ENCODE data around the gene SPEM2.

The SPEM2 gene

DNA sequence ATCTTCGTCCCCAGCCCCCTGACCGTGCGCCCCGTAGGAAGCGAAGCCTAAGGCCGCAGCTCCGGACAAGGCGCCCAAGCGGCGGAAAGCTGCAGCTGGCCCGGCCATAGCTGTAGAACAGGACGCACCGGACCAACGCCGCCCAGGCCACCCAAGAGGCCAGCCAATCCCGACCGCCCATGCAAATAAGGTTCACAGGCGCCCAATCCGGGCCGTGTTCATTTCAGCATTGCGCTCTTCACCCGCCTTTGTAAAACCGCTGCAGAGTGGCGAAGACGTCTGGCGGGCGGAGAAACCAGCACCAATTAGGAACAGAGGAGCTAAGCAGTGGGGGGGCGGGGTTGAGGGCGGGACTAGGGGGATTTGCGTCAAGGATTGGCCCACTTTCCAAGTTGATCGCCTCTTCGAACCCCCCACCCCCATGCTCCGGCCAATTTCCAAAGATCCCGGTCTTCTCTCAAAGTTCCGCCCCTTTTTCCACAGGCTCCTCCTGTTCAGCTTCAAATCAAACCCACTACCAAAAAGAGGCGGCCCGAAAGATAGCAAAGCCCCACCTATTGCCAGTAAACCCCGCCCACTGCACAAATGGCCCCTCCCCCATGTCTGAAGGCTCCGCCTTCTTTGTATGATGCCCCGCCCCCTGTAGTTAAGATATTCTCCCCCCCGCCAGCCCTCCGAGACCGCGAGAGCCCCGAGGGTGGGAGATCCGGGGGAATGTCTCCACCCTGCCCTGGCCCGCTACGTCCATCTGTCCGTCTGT, 21.3 kb upstream of the SPEM2 start, which contains the start of gene TMEM256:
TMEM256 (minus strand) TSS at position 121 of the 760 bp plus-strand sequence; CDS start at position 108, 13 bp downstream.
- DNase-seq (ENCODE audit: low spot score), result peak; percentile 98

DNA sequence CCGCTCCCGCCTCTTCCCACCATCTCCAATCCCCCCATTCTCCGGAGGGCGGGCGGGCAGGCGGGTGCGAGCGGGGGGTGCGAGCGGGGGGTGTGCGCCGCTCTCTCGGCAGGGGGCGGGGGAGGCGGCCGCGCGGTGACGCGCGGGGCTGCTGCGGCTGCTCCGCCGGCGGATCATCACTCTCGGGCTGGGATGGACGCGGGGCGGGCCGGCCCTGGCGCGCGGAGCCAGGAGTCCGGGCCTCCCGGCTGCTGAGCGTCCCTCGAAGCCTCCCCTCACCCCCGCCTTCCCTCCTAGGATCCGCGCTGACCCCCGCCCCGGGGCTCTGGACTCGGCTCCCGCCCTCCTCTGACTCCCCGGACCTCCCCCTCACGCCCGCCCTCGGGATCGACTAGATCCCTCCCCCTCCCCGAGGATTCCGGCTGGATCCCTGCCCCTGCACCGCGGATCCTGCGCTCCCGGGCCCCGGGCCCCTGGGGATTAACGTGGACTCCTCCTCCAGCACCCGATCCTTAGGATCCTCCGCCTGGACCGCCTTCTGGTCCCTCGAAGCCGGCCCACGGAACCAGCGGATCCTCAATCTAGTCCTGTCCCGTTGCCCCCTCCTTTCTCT, 20.6 kb upstream of the SPEM2 start:
- no peak for DNase-seq (ENCODE audit: low spot score)

DNA sequence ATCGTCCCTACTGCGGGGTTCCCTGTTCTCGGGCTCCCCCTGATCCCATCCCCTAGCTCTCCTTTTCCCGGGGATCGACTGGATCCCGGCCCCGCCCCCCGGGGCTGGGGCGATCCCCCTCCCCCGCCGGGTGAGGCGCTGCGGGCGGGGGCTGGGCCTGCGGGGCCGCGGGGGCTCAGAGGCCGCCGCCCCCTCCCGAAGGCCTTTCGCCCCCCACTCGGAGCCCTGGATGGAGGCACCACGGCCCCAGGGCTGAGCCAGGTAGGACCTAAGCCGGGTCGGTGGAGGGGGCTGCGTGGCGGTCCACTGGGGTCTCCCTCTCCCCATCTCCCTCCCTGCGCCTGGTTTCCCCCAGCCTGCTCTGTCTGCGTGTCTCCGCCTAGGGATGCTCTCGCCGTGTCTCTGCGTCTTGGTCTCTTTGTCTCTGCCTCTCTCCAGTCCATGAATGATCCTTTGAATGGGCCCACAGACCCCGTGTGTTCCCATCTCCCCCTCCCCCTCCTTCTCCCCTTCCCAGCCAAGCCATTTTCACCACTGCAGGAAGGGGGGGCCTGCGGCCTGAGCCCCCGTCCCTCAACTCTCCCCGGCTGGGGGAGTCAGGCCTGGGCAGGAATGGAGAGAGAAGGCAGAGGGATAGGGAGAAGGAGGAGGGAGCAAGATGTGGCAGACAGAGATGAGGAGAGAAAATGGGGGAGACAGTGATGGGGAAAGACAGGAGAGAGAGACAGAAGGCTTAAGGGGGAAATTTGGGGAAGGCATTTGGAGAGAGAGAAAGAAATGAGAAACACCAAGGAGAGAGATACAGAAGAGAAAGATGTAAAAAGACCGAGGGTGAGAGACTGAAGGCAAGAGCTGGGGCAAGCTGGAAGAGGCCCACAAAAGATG, 19.8 kb upstream of the SPEM2 start:
- DNase-seq (ENCODE audit: low spot score), result no peak

DNA sequence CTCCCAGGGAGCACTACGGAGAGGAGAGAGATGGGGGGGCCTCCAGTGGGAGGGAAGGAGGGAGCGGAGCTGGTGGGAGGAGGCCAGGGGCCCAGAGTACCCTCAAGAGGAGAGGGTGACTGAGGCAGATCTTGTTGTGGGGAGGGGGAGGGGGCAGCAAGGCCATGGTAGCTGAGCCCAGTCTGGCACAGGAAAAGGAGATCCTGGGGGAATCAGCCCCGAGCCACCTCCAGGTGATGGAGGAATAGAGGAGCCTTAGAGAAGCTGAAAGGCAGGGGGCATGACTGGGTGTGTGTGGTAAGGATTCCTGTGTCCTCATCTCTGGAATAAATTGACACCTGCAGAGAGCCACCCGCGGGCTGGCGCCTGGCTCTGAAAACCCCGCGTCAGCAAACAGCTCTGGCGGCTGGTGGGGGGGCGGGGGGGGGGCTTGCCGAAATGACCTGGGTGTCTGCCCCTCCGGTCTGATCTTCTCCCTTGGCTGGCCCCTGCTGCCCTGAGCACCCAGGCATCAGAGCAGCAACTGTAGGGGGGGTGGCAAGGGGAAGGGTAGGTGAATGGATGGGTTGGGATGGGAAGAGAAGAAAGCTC, 19.1 kb upstream of the SPEM2 start:
- no peak for DNase-seq (ENCODE audit: low spot score)

DNA sequence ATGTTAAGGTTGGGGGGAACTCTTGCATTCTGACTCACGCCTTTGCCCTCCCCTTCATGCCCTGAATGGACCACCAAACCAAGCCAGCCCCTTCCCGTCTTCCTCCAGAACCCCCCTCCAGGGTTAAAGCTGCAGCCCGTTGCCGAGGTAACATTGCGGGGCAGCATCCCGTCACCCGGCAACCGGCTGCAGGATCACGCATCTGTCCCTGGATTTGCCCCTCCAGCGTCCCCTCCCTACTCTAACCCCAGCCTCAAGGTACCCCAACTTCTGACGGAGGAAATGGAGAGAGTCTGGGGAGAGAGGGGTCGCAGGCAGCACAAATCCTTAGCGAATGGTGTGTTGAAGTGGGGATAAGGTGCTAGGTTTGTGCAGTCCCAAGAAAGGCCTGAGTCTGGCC, 18.3 kb upstream of the SPEM2 start:
- no peak for DNase-seq (ENCODE audit: low spot score)

DNA sequence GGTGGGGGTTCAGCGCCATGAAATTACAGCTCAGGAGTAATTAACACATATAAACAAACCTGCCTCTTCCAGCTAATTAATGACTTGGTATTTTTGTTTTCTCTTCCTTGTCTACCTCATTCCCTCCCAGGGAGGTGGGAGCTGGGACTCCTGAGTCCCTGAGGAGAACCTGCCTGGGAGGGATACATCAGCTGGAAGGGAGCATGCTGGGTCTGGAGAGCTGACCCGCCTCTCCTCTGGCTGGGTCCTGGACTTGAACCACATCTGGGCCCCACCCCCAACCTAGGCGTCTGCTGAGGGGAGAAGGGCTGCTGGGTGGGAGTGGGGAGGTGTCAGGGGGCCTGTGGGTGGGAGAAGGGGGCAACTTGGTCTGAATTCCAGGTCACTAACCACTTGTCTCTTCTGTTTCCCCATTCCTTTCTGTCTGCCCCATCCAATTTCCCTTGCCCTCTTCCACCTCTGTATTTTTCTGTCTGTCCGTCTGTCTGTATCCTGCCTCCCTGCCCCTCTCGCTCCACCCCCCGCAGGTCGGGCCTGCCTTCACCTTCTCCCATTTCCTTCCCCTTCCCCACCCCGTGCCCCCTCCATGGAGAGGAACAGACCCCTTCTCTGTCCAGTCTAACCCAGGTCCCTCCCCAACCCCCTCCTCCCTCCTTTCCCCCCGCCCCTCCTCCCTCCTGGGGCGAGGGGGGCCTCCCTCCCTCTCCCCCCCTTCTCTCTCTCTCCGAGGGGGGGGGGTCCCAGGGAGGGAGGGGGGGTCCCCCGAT, 17.7 kb upstream of the SPEM2 start, which contains the start of gene NLGN2:
NLGN2 (plus strand) TSS at position 361 of the 767 bp plus-strand sequence. CDS start 411 bp downstream, outside the sequence.
- DNase-seq (ENCODE audit: low spot score), result no peak

DNA sequence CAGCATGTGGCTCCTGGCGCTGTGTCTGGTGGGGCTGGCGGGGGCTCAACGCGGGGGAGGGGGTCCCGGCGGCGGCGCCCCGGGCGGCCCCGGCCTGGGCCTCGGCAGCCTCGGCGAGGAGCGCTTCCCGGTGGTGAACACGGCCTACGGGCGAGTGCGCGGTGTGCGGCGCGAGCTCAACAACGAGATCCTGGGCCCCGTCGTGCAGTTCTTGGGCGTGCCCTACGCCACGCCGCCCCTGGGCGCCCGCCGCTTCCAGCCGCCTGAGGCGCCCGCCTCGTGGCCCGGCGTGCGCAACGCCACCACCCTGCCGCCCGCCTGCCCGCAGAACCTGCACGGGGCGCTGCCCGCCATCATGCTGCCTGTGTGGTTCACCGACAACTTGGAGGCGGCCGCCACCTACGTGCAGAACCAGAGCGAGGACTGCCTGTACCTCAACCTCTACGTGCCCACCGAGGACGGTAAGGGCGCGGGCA, 17.1 kb upstream of the SPEM2 start:
- DNase-seq (ENCODE audit: low spot score), result no peak

DNA sequence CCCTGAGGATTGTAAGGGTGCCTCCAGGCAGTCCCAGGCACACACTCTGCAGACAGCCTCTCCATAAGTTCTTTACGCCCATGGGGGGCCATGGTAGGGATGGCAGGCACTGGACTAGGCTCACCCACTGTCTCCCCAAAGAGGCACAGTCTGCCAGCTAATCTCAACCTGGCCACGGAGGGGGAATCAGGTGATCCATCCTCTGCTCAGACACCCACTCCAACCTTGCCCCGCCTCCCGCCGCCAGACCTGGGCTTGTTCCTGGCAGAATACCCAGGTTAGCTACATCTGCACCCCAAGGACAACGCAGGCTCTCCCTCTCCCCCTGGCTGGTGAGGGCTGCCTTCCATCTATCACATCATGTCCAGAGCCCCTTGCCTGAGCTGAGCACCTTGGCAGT, 16.6 kb upstream of the SPEM2 start:
- DNase-seq (ENCODE audit: low spot score), result no peak

DNA sequence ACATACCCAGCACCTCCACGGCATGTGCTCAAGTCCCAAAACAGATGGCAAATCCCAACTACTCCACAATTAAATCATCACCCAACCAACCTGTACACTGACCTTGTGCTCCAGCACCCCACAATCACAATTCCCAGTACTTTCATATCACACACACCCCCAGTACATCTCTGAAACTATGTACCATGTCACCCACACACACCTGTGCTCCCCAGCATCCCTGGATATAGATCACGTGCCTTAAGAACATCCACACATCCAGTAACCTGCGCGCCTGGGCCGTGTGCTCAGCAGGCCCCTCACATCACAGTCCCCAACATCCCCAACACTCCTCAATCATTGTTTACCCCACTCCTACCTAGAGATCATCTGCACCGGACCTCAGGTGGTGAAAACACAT, 15.7 kb upstream of the SPEM2 start:
- no peak for DNase-seq (ENCODE audit: low spot score)

DNA sequence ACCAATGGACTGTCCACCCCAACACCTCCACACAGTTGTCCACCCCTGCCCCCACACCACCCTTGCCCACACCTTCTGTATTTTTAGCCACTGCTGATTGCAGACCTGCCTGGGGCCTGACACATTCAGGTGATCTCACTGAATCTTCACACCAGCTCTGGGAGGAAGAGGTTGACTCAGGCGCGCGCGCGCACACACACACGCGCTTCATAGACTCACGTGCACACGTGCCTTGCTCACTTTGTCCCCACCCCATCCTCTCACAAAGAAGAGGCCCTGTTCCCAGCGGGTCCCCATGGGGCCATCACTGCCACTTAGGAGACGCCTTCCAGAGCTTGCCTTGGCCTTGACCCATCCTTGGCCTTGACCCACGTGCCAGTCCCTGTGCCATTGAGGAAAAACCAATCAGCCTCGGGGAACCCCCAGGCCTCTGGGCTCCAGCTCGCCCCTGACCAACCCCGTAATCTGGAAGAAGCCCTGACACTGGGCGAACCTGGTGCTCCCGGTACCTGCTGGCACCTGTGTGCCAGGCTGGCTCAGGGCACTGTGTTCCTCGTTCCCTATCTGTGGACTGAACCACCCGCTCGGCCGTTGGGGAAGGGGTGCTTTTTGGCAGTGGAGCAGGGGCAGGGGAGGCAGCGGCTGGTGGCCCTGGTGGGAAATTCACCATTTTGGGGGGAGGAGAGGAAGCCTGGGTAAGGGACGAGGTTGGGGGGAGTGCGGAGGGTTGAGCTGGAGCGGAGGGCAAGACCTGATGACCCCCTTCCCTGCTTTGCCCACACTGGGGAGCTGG, 14.6 kb upstream of the SPEM2 start:
- no peak for DNase-seq (ENCODE audit: low spot score)

DNA sequence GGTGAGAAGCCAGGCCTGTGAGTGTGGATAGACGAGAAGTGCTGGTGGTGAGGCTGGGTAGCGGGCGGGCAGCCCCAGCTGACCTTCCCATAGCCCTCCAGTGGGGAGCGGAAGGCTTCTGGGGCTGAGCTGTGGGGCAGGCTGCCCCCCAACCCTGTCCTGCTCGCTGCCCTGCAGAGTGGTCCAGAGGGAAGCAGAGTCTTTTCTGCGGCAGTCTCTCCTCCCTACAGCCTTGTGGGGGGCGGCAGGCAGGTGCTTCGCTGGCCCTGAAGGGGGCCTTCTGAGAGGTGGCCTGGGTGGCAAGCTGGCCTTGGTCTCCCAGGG, 14.0 kb upstream of the SPEM2 start:
- no peak for DNase-seq (ENCODE audit: low spot score)

DNA sequence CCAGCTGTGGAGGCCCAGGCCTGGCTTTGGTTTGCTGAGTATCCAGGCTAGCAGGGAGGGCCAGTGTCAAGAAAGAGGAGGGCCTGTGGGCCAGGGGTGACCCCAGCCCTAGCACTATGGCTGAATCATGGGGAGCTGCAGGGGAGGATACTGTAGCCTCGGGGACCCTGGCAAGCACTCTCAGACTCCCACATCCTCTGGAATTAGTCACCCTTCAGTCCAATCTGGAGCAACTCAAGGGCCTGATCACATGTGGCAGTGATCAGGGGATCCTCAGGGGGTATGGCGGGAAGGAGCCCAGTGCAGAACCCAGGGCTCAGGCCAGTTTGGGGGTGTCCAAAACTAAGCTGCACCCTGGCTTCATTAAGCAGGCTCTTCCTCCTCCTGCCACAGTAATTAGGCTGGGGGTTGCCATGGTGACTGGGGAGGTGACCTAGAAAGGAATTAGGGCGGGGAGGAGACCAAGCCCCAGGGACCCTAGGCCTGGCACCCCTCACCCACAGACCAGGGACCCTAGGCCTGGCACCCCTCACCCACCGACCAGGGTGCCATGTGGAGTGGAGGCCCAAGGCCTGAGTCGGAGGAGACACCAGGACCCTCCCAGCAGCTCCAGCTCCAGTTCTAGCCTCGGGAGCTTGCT, 11.9 kb upstream of the SPEM2 start:
- no peak for DNase-seq (ENCODE audit: low spot score)

DNA sequence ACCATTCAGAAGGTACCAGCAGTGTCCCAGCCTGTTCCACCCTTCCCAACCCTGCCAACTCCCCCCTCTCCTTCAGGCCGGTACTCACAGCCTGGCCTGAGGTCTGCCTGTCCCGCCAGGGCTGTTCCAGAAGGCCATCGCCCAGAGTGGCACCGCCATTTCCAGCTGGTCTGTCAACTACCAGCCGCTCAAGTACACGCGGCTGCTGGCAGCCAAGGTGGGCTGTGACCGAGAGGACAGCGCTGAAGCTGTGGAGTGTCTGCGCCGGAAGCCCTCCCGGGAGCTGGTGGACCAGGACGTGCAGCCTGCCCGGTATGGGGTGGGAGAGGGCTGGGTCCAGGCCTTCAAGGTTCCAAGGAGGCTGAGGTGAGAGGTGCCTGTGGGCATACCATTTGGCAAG, 10.6 kb upstream of the SPEM2 start:
- no peak for DNase-seq (ENCODE audit: low spot score)

DNA sequence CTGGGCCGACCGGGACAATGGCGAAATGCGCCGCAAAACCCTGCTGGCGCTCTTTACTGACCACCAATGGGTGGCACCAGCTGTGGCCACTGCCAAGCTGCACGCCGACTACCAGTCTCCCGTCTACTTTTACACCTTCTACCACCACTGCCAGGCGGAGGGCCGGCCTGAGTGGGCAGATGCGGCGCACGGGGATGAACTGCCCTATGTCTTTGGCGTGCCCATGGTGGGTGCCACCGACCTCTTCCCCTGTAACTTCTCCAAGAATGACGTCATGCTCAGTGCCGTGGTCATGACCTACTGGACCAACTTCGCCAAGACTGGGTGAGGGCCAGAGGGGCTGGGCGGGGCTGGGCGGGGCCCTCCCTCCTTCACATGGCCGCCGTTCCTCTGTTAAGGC, 9.6 kb upstream of the SPEM2 start:
- no peak for DNase-seq (ENCODE audit: low spot score)

DNA sequence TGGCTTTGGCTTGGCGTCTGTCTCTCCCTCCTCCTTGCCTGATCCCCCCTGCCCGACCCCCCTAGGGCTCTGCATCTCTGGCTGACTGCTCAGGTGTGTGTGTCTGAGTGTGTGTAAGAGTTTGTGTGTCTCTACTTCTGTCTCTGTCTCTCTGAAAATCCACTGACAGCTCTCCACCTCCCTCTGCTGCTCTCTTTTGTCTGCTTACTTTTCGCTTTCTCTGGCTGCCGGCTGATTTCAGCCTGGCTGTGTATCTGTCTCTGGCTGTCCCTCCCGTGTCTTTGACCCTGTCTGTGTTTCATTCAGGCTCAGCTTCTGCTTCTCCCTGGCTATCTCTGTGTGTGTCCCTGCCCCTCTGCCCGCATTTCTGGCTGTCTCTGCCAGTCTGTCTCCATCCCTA, 9.1 kb upstream of the SPEM2 start:
- no peak for DNase-seq (ENCODE audit: low spot score)

DNA sequence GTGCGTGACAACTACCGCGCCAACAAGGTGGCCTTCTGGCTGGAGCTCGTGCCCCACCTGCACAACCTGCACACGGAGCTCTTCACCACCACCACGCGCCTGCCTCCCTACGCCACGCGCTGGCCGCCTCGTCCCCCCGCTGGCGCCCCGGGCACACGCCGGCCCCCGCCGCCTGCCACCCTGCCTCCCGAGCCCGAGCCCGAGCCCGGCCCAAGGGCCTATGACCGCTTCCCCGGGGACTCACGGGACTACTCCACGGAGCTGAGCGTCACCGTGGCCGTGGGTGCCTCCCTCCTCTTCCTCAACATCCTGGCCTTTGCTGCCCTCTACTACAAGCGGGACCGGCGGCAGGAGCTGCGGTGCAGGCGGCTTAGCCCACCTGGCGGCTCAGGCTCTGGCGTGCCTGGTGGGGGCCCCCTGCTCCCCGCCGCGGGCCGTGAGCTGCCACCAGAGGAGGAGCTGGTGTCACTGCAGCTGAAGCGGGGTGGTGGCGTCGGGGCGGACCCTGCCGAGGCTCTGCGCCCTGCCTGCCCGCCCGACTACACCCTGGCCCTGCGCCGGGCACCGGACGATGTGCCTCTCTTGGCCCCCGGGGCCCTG, 8.3 kb upstream of the SPEM2 start:
- DNase-seq (ENCODE audit: low spot score), result no peak

DNA sequence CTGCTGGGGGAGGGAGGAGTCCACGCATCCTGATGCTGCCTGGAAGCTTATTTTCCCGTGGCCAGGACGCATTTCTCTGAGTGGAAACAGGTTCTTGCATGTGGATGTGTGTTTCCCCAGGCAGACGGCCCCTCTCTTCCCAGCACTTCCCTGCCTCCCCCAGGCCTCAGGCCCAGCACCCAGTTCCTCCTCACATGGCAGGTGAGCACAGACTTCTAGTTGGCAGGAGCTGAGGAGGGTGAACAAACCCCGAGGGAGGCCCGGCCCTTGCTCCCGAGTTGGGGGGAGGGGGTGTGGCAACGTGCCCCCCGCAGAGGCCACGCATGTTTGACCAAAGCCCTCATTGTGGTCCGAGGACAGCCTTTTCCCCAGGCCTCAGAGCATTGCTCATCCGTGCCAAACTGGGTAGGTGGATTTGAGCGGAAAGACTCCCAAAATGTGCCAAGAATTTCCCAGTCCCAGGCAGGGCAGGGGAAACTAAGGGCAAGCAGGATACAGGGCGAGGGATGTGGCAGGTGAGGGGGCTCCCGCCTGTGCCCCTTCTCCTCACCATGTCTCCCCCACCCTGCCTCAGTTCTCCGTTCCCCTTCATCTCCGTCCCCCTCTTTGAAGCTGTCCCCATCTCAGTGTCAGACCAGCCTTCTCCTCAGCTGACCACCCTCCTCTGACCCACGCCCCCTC, 6.8 kb upstream of the SPEM2 start:
- no peak for DNase-seq (ENCODE audit: low spot score)

DNA sequence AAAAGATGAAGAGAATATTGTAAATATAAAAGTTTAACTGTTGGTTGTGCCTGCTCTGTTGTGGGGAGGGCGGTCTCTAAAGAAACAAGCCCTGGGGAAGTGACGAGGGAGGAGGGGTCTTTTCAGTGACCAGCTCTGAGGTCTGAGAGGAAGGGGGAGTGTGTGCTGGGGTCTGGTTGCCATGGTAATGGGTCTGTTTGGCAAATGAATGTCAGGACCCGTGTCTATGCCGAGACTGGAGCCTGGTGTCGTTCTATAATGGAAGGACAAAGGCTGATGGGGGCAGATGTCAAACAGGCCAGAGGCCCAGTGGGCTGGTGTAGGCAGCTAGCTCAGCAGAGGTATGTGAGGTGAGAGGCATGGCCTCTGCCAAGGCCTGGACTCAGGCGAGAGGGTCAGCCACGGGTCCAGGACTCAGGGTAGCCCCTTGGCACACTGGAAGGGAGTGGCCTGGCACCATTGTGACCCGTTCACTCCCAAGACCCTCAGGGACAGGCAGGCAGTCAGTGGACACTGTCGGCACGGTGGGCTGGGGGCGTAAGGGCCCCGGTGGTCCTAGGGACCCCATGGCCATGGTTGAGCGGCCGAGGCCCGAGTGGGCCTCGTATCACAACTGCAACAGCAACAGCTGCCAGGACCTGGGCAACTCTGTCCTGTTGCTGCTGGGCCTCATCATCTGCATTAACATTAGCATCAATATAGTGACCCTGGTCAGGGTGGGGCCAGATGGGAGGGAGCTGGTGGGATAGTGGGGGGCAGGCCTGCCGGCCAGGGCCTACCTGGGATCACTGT, 5.4 kb upstream of the SPEM2 start, which contains the start of gene SPEM1:
SPEM1 (plus strand) TSS at position 506 of the 792 bp plus-strand sequence; CDS start at position 567, 61 bp downstream.
- DNase-seq (ENCODE audit: low spot score), result no peak

Data from activated CD4-positive, alpha-beta T cell treated with anti-CD3 and anti-CD28 coated beads, Interleukin-2, Interleukin-4, amounts not matched to agents 100 ng/mL and 50 ng/mL, durations not matched to agents 16 hours and 8 hours (primary cell).